A673 (cell line): ENCODE data around the gene IL4.

Source experiments
- CTCF ChIP-seq: fragments of 300-800, 200-600 bp; sonication (generic); conservative IDR thresholded peaks from 2 replicates; pipeline ENCODE4 v1.5.1; 2017; ENCODE audit warnings: low read depth, mild to moderate bottlenecking, antibody characterized with exemption, low read length, moderate library complexity, mixed read lengths
- EZH2 ChIP-seq: fragments of 200-600 bp; sonication (generic); IDR thresholded peaks from 2 replicates; pipeline ENCODE4 v1.6.1; 2017; ENCODE audit warnings: borderline replicate concordance, low read depth, mild to moderate bottlenecking, mixed read lengths, antibody characterized with exemption, low read length; ENCODE audit not compliant: poor library complexity, severe bottlenecking

DNA sequence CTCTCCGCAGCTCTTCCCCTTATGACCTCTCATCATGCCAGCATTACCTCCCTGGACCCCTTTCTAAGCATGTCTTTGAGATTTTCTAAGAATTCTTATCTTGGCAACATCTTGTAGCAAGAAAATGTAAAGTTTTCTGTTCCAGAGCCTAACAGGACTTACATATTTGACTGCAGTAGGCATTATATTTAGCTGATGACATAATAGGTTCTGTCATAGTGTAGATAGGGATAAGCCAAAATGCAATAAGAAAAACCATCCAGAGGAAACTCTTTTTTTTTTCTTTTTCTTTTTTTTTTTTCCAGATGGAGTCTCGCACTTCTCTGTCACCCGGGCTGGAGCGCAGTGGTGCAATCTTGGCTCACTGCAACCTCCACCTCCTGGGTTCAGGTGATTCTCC, 36.5 kb upstream of the IL4 start:
- TF ChIP-seq CTCF (no peak), EZH2 (no peak)
